Smooth muscle cell (in vitro differentiated cells): ENCODE results near the gene SIN3B. TPM values are rescaled to one million over a fixed set of nuclear protein-coding genes. Genes with fewer than 3 reads are reported as not detected.

Source experiments
- DNase-seq: peaks from one replicate; lab custom pipeline; 2025; ENCODE audit not compliant: unreplicated experiment; lab: John Stamatoyannopoulos, UW
- H2AFZ ChIP-seq: fragments of 200-600 bp; sonication (generic); 2 replicates; pipeline ENCODE4 v1.6.0; 2016; ENCODE audit warnings: antibody characterized with exemption, low read depth, mild to moderate bottlenecking
- H3F3A ChIP-seq: fragments of 200-600 bp; sonication (generic); 2 replicates; pipeline ENCODE4 v1.6.0; 2017; ENCODE audit warnings: antibody characterized with exemption, low read depth
- H3K27ac ChIP-seq: fragments of 200-600 bp; sonication (generic); 2 replicates; pipeline ENCODE4 v1.5.1; 2016; ENCODE audit warnings: low read depth, mild to moderate bottlenecking
- H3K27me3 ChIP-seq: fragments of 200-600 bp; sonication (generic); 2 replicates; pipeline ENCODE4 v1.6.1; 2016; ENCODE audit warnings: low read depth, mild to moderate bottlenecking
- H3K36me3 ChIP-seq: fragments of 200-600 bp; sonication (generic); 2 replicates; pipeline ENCODE4 v1.5.1; 2016; ENCODE audit warnings: low read depth
- H3K4me1 ChIP-seq: fragments of 200-600 bp; sonication (generic); 2 replicates; pipeline ENCODE4 v1.5.1; 2016; ENCODE audit warnings: low read depth
- H3K4me2 ChIP-seq: fragments of 200-600 bp; sonication (generic); 2 replicates; pipeline ENCODE4 v1.6.0; 2016; ENCODE audit warnings: mild to moderate bottlenecking
- H3K4me3 ChIP-seq: fragments of 200-600 bp; sonication (generic); 2 replicates; pipeline ENCODE4 v1.5.1; 2016; ENCODE audit warnings: mild to moderate bottlenecking
- H3K79me2 ChIP-seq: fragments of 200-600 bp; sonication (generic); 2 replicates; pipeline ENCODE4 v1.6.0; 2016; ENCODE audit warnings: low read depth, mild to moderate bottlenecking
- H3K9ac ChIP-seq: fragments of 200-600 bp; sonication (generic); 2 replicates; pipeline ENCODE4 v1.6.0; 2016; ENCODE audit warnings: low read depth
- H3K9me3 ChIP-seq: fragments of 200-600 bp; sonication (generic); replicated peaks from 2 replicates; pipeline ENCODE4 v1.5.1; 2016; ENCODE audit warnings: low read depth
- H4K20me1 ChIP-seq: fragments of 200-600 bp; sonication (generic); 2 replicates; pipeline ENCODE4 v1.6.0; 2016; ENCODE audit warnings: low read depth
- WGBS: methylation state at CpG from one replicate; pipeline ENCODE4 v1.1.7; 2016; ENCODE audit warnings: low lambda C conversion rate; 5-methylcytosine and 5-hydroxymethylcytosine counted together
- polyA plus RNA-seq: library from polyadenylated mRNA; unstranded; fragments of >200 nt; fragmentation: Nextera tagmentation; extraction: Ambion mirVana; gene quantifications from 2 replicates; pipeline ENCODE4 v1.2.1, GENCODE V29; 2016
- total RNA-seq: library from RNA; depleted of rRNA; stranded (reverse); fragments of >200 nt; gene quantifications from 2 replicates; pipeline ENCODE4 v1.2.3, GENCODE V29; 2014
- TF ChIP-seq, protein P1 (sequence below): fragments of 200-600 bp; sonication (generic); IDR thresholded peaks from 2 replicates; pipeline ENCODE4 v1.5.1; 2017; ENCODE audit warnings: borderline replicate concordance, mild to moderate bottlenecking, antibody characterized with exemption; ENCODE audit not compliant: insufficient read depth, poor library complexity, severe bottlenecking

Gene SIN3B
- total and polyA plus RNA-seq, 2 experiments from 2014 or later = 16.5 to 25.1 TPM

DNA sequence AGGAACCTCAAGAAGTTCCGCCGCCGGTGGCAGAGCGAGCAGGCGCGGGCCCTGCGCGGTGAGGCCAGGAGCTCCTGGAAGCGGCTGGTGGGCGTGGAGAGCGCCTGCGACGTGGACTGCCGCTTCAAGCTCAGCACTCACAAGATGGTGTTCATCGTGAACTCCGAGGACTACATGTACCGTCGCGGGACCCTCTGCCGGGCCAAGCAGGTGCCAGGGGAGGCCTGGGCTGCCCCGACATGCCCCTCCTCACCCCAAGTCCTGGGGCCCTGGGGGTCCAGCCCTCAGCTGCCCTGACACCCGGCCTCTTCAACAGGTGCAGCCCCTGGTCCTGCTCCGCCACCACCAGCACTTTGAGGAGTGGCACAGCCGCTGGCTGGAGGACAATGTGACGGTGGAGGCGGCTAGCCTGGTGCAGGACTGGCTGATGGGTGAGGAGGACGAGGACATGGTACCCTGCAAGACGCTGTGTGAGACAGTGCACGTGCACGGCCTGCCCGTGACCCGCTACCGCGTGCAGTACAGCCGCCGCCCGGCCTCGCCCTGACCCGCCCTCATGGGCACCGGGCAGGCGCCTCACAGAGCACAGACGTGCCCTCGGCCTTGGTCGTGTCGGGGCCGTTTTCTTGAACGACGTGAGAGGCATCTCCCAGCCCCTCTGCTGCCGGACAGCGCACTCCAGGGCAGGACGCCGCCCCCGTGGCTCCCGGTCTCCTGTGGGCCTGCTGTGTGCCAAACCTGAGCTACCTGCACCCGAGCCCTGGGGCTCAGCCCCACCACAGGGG is 49.2 kb downstream of the SIN3B start:
- Histone ChIP-seq H3K4me1 (no peaks in the 10 kb centered on the region), H3F3A (no peaks in the 10 kb centered on the region), H3K4me2 (no peak overlapping the region), H3K27me3 (no peaks in the 10 kb centered on the region), H2AFZ (no peak overlapping the region), H3K27ac (no peak overlapping the region), H3K36me3 (no peaks in the 10 kb centered on the region), H3K79me2 (peaks cover 14% of the 10 kb centered on the region), H3K9ac (no peak overlapping the region), H3K4me3 (no peak overlapping the region), H4K20me1 (peaks cover 13% of the 10 kb centered on the region), H3K9me3 (peaks cover 3% of the 10 kb centered on the region)
- WGBS = 98% methylated on average over 42 of the region's 55 CpGs
- DNase-seq = no peak
- TF ChIP-seq, protein P1, sequence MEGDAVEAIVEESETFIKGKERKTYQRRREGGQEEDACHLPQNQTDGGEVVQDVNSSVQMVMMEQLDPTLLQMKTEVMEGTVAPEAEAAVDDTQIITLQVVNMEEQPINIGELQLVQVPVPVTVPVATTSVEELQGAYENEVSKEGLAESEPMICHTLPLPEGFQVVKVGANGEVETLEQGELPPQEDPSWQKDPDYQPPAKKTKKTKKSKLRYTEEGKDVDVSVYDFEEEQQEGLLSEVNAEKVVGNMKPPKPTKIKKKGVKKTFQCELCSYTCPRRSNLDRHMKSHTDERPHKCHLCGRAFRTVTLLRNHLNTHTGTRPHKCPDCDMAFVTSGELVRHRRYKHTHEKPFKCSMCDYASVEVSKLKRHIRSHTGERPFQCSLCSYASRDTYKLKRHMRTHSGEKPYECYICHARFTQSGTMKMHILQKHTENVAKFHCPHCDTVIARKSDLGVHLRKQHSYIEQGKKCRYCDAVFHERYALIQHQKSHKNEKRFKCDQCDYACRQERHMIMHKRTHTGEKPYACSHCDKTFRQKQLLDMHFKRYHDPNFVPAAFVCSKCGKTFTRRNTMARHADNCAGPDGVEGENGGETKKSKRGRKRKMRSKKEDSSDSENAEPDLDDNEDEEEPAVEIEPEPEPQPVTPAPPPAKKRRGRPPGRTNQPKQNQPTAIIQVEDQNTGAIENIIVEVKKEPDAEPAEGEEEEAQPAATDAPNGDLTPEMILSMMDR = no peak

DNA sequence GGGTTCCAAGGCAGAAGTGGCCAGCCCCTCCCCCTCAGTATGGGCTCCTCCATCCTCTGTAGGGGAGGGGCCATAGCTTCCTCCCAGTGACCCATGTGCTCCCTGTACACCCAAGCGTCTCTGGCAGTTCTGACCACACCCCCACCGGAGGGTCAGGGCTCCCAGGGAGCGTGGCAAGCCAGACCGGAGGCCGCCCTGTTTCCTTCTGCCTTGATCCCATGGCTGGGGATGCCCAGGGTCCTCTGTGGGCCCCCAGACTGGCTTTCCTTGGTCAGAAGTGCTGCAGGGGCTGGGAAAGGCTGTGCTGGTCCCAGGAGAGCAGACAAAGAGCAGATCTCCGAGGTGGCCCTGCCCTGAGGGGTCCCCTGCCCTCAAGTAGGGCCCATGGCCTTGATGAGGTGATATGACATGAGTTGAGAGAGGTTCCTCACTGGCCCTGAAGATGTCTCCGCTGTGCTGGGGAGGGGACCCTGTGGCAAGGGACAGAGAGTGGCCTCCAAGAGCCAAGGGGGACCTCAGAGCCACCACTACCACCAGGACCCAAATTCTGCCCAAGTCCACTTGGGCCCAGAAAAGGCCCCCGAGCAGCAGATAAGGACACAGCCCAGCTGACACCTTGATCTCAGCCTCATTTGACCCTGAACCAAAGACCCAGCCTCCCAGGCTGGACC is 51.8 kb downstream of the SIN3B start:
- Histone ChIP-seq H4K20me1 (peaks cover 3% of the 10 kb centered on the region), H3K27me3 (no peaks in the 10 kb centered on the region), H3K9ac (no peak overlapping the region), H3K27ac (no peak overlapping the region), H3F3A (no peaks in the 10 kb centered on the region), H3K79me2 (no peaks in the 10 kb centered on the region), H3K4me3 (no peak overlapping the region), H3K9me3 (peaks cover 3% of the 10 kb centered on the region), H3K36me3 (no peaks in the 10 kb centered on the region), H3K4me1 (no peaks in the 10 kb centered on the region), H3K4me2 (no peak overlapping the region), H2AFZ (no peak overlapping the region)
- no peak for DNase-seq
- TF ChIP-seq, protein P1 = no peak
- 95% methylated on average over 8 of the region's 8 CpGs for WGBS

DNA sequence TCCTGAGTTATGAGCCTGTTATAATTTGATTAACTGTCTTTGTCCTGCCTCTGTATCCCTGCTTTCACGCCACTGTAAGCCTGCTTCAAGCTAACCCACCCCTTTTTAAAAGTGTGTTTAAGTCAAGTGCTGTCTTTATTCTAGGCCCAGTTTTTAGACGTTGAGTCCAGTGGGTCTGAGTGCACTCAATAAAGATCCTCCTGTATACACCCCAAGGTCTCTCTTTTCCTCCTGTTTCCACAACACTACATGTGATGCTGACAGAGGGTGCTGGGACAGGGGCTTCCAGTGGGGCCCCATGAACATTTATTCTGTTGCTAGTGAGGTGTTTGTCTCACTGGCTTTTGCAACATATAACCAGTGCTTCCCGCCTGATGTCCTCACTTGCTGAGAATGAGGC is 52.9 kb downstream of the SIN3B start:
- peaks cover 3% of the 10 kb centered on the region for H3K9me3 ChIP-seq
- no peak overlapping the region for H3K4me2 ChIP-seq
- no peak overlapping the region for H3K9ac ChIP-seq
- H3K79me2 ChIP-seq = no peaks in the 10 kb centered on the region
- no peaks in the 10 kb centered on the region for H3K4me1 ChIP-seq
- no peaks in the 10 kb centered on the region for H3K27me3 ChIP-seq
- WGBS = 95% methylated on average over 3 of the region's 3 CpGs
- H2AFZ ChIP-seq = no peak overlapping the region
- DNase-seq = no peak
- no peaks in the 10 kb centered on the region for H4K20me1 ChIP-seq
- no peaks in the 10 kb centered on the region for H3K36me3 ChIP-seq
- no peaks in the 10 kb centered on the region for H3F3A ChIP-seq
- TF ChIP-seq, protein P1 = no peak
- no peak overlapping the region for H3K4me3 ChIP-seq
- H3K27ac ChIP-seq = no peak overlapping the region
